Measurements from ENCODE around the gene LCP1.
A peak's percentile ranks its signal among the peaks of the same experiment; 100 is the strongest.
"Not testable (repeated sequence)": the region's sequence is repeated elsewhere in the genome, so short reads cannot be mapped to it uniquely, and the experiment has no call there.

LCP1 gene

GRCh38 chr13:46181840-46182490, at the start of gene LCP1 (continued):
- TF ChIP-seq ZNF510 (tag by site-specific recombination; IDR thresholded peaks at IDR 0.05; ENCODE audit: insufficient replicate concordance) (no peak), MYNN (tag by site-specific recombination; IDR thresholded peaks at IDR 0.05; ENCODE audit: borderline replicate concordance) (no peak), ZNF518A (tag by site-specific recombination; conservative IDR thresholded peaks at IDR 0.05; ENCODE audit: low read depth) (no peak), ZNF473 (tag by site-specific recombination; IDR thresholded peaks at IDR 0.05) (no peak), PRDM6 (tag by site-specific recombination; IDR thresholded peaks at IDR 0.05) (0 out of 2 replicates have a peak, but pooled peaks have one; percentile 14), ZNF514 (tag by site-specific recombination; IDR thresholded peaks at IDR 0.05) (no peak), ZNF600 (tag by site-specific recombination; IDR thresholded peaks at IDR 0.05) (peak; percentile 95), TCF7L2 (IDR thresholded peaks at IDR 0.05; ENCODE audit: borderline replicate concordance, low read depth, low read length) (no peak), ZBTB20 (tag by site-specific recombination; IDR thresholded peaks at IDR 0.05) (no peak)

- no peak overlapping the region for H3K27ac ChIP-seq (ENCODE audit: extremely low read depth, low read depth, low read length)
- ChIA-PET CTCF (no interaction called here), POLR2A (no interaction called here)
- no peak for TF ChIP-seq ZNF214 (tag by site-specific recombination; IDR thresholded peaks at IDR 0.05; ENCODE audit: borderline replicate concordance)
- no peak for TF ChIP-seq ZNF600 (tag by site-specific recombination; IDR thresholded peaks at IDR 0.05)
- TF ChIP-seq ZSCAN16 (tag by site-specific recombination; IDR thresholded peaks at IDR 0.05) = no peak
- H3K9me3 ChIP-seq (ENCODE audit: control insufficient read depth, insufficient read depth, low read depth, low read length) = no peaks in the 10 kb centered on the region
- H3K4me1 ChIP-seq (ENCODE audit: control insufficient read depth, insufficient read depth, low read length) = no peaks in the 10 kb centered on the region
- H3K4me3 ChIP-seq (ENCODE audit: low read depth, low read length) = no peak overlapping the region
- H3K36me3 ChIP-seq (ENCODE audit: control insufficient read depth in 2 of 2, insufficient read depth in 1 of 2, low read length in 2 of 2) = no peaks in the 10 kb centered on the region
Observed at GRCh38 chr13:46229251-46229650, 47.3 kb upstream of the LCP1 start.

GRCh38 chr13:46220234-46220633, 38.3 kb upstream of the LCP1 start:
- H3K36me3 ChIP-seq (ENCODE audit: control insufficient read depth in 2 of 2, insufficient read depth in 1 of 2, low read length in 2 of 2); CTCF ChIA-PET; H3K27ac ChIP-seq (ENCODE audit: extremely low read depth, low read depth, low read length); H3K9me3 ChIP-seq (ENCODE audit: control insufficient read depth, insufficient read depth, low read depth, low read length); H3K4me1 ChIP-seq (ENCODE audit: control insufficient read depth, insufficient read depth, low read length); H3K4me3 ChIP-seq (ENCODE audit: low read depth, low read length): not testable (repeated sequence)
- POLR2A ChIA-PET = interaction anchor here (0.7 kb wide), 1 partner anchor 285 kb away, joined by 3 read pairs; no protein-coding TSS in a partner anchor

- H3K9me3 ChIP-seq (ENCODE audit: control insufficient read depth, insufficient read depth, low read depth, low read length); CTCF ChIA-PET; H3K36me3 ChIP-seq (ENCODE audit: control insufficient read depth in 2 of 2, insufficient read depth in 1 of 2, low read length in 2 of 2); H3K4me3 ChIP-seq (ENCODE audit: low read depth, low read length); POLR2A ChIA-PET; H3K4me1 ChIP-seq (ENCODE audit: control insufficient read depth, insufficient read depth, low read length); H3K27ac ChIP-seq (ENCODE audit: extremely low read depth, low read depth, low read length): not testable (repeated sequence)
- TF ChIP-seq ZNF146 (tag by site-specific recombination; IDR thresholded peaks at IDR 0.05) (peak; percentile 96), ZNF280D (tag by site-specific recombination; IDR thresholded peaks at IDR 0.05) (0 out of 2 replicates have a peak, but pooled peaks have one; percentile 16)
Observed at GRCh38 chr13:46214741-46215140, 32.8 kb upstream of the LCP1 start.
